NOMO-1 treated with DMSO at 0.1 percent for 48 hours (cell line): ENCODE data around the gene DOC2B.
"Not testable (repeated sequence)": the region's sequence is repeated elsewhere in the genome, so short reads cannot be mapped to it uniquely, and the experiment has no call there.

Experiments used
- DNase-seq: peaks from one replicate; lab custom pipeline; 2025; ENCODE audit not compliant: unreplicated experiment; lab: John Stamatoyannopoulos, UW

Gene DOC2B

GRCh38 chr17:181245-182049 is at the start of gene DOC2B:
Gene DOC2B, minus strand, starts transcription at chr17:181650. Its CDS starts 171 bp downstream, at chr17:181479.
- no peak for DNase-seq

DNA sequence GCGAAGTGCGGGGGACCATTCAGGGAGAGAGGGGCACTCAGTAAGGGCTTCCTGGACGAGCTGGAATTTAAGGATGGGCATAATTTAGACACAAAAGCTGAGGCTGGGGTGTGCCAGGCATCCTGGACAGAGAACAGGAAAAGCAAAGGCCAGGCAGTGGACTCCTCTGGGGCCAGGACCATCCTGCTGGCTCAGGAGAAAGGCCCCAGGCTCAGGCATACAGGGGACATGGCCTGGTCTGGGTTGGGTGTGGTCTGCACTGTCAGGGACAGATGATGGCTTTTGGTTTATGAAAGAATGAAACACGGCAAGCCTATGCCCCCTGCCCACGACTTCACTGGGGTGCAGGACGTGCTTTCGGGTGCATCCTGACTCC is 48.9 kb upstream of the DOC2B start:
- no peak for DNase-seq

- no peak for DNase-seq
Observed at GRCh38 chr17:229709-230394, 48.4 kb upstream of the DOC2B start.

DNA sequence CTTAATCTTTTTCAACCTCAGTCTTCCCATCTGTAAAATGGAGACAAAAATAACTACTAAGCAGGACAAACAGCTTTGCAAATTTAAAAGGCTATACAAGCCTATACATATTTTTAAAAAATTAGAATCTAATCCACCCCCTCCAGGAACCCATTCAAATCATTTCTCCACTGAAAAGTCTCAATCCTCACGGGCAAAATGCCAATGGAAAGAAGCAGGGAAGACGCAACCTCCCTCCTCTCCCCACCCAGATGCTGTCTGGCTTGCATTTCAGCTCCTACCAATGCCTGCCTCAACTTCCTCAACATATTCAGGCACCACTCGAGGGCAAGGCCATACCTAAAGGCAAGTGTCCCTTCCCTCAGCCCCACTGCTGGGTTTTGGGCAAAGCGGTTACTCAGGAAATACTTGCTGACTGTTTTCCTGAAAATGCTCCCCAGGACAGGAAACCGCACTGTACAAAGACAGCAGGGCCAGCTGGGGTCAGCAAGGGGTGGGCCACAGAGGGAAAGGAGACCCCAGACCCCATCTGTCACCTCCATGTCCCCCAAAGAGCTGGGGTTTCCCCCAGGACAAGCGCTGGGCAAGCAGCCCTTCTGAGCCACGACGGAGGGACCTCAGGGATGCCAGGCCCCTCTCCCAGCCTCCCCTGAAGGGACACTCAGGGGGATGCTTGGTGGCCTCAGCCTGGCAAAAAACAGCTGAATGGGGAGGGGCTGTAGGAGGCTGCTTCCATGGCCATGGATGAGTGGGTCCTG is 47.7 kb upstream of the DOC2B start:
- no peak for DNase-seq

DNA sequence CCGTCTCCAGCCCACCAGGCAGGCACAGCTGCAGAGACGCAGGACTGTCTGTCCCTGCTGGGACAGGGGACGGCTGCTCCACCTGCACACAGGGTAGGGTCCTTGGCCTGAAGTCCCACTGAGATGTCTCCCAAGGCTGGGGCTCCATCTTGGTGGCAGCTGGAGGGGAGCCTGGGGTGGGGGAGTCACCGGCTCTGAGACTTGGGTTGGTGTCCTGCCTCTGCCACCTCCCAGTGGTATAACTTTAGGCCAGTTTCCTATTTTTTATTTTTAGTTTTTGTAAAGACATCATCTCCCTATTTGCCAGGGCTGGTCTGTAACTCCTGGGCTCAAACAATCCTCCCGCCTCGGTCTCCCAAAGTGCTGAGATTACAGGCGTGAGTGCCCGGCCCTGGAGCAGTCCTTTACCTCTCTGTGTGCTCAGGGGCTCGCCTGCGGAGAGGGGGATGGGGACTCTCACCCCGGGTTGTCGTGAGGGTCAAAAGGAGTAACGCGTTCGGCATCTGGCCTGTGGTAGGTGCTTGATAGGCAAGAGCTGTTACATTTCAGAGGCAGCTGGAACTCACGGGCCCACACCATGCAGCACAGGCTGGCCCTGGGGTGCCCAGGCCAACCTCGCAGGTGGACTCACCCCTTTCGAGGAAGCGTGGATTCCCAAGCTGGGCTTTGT is 46.6 kb upstream of the DOC2B start:
- DNase-seq: no peak

- DNase-seq: no peak
Observed at GRCh38 chr17:227078-227945, 45.9 kb upstream of the DOC2B start.

DNA sequence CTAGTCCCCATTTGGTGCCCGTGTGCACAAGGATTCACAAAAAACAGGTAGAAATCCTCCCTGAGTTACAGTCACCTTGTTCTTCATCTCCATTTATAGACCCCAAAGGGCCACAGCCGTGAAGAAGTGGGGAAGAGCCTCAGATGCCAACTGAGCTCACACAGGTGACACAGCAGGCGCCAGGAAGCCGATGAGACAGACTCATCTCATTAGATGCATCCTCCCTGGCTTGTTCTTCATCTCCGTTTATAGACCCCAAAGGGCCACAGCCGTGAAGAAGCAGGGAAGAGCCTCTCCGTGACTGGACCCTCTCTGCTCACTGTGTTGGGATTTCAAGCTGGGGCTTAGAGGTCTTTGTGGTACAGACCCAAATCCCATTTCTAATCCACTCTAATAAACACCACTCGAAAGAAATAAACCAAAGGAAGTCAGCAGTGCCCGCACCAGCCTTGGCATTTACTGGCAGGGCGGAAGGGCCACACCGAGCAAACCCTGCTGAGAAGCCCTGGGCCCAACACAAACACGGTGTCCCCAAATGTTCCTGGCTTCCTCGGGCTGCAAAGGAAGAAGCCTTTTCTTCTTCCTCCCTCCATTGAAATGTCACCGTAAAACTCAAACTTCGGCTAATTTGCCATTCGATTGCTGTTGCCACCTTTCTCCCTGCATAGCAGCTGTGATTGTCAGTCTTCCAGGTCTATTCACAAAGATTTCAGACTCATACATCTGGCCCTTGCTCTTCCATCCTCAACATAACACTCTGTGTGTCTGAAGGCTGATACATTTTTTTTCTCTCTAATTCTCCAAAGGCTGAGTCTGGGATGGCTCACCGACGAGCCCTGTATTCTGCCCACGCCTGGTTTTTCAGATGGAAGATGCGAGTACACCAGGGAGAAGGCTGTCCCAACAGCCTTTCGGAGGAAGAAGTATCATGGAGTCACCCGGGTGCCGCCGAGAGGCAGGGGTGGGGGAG is 44.9 kb upstream of the DOC2B start:
- no peak for DNase-seq

GRCh38 chr17:225551-225950 is 44.1 kb upstream of the DOC2B start:
- no peak for DNase-seq

- DNase-seq: not testable (repeated sequence)
Observed at GRCh38 chr17:224576-224975, 43.1 kb upstream of the DOC2B start.

GRCh38 chr17:223723-224471 is 42.4 kb upstream of the DOC2B start:
- DNase-seq: no peak

DNA sequence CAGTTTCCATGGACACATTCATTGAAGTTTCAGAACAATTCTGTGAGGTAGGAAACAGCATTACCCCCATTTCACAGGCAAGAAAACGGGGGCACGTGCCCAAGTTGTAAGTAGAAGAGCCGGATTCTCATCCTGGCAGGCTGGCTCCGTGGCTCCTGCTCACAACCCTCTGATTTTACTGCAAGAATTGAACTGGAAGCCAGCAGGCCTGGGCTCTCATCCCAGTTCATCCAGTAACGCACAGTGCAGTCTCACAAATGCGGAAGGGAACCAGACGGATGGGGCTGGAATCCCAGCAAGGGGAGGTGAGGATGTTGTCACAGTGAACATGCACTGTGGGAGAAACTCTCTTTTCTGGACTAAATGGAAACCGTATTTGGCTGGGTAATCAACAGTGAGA is 40.7 kb upstream of the DOC2B start:
- no peak for DNase-seq

DNA sequence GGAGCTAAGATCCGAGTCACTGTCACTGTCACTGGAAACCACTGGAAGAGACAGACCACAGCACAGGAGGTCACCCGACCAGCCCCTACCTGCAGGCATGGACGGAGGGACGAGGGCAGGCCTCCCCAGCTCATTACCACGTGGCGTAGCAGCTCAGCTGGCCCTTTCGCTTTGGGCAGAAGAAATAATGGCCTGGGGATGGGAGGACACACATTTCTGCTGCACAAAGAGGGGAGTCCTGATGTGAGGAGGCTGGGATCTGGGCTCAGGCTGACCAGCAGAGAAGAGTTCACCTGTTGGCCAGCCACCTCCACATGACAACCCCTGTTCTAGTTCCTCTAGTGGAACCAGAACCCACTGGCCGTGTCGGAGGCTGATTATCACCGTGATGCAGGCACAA is 38.2 kb upstream of the DOC2B start:
- DNase-seq: no peak

- DNase-seq: no peak
Observed at GRCh38 chr17:218432-219110, 37.1 kb upstream of the DOC2B start.

GRCh38 chr17:216625-217024 is 35.2 kb upstream of the DOC2B start:
- DNase-seq: no peak

- DNase-seq: not testable (repeated sequence)
Observed at GRCh38 chr17:215563-216478, 34.4 kb upstream of the DOC2B start.

DNA sequence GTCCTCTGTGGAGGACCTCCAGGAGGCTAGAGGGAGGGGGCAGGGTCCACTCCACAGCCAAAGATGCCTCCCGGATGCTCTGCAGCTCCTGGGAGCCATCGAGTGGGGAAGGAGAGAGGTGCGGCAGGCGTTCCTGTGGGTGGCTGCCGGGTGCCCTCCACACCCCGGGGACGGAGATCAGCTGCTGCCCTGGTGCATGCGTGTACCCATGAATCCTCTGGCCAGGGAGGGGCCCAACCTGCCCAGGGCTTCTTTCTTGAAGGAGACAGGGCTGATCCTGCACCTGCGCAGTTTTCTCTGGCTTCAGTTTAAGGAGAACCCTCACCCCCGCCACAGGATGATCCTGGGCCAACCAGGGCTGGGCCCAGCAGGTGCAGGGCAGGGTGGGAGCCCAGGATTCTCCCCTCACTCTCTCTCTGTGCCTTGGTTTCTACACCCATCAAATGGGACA is 33.5 kb upstream of the DOC2B start:
- no peak for DNase-seq
